IPS DF 19.7 (cell line): Measurements from ENCODE around the gene ITGA7.

Experiments used
- DNase-seq: peaks from one replicate; pipeline ENCODE4 v3.0.0-alpha.2; 2013; ENCODE audit warnings: low read depth, low spot score

The ITGA7 gene, protein sequence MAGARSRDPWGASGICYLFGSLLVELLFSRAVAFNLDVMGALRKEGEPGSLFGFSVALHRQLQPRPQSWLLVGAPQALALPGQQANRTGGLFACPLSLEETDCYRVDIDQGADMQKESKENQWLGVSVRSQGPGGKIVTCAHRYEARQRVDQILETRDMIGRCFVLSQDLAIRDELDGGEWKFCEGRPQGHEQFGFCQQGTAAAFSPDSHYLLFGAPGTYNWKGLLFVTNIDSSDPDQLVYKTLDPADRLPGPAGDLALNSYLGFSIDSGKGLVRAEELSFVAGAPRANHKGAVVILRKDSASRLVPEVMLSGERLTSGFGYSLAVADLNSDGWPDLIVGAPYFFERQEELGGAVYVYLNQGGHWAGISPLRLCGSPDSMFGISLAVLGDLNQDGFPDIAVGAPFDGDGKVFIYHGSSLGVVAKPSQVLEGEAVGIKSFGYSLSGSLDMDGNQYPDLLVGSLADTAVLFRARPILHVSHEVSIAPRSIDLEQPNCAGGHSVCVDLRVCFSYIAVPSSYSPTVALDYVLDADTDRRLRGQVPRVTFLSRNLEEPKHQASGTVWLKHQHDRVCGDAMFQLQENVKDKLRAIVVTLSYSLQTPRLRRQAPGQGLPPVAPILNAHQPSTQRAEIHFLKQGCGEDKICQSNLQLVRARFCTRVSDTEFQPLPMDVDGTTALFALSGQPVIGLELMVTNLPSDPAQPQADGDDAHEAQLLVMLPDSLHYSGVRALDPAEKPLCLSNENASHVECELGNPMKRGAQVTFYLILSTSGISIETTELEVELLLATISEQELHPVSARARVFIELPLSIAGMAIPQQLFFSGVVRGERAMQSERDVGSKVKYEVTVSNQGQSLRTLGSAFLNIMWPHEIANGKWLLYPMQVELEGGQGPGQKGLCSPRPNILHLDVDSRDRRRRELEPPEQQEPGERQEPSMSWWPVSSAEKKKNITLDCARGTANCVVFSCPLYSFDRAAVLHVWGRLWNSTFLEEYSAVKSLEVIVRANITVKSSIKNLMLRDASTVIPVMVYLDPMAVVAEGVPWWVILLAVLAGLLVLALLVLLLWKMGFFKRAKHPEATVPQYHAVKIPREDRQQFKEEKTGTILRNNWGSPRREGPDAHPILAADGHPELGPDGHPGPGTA

DNA sequence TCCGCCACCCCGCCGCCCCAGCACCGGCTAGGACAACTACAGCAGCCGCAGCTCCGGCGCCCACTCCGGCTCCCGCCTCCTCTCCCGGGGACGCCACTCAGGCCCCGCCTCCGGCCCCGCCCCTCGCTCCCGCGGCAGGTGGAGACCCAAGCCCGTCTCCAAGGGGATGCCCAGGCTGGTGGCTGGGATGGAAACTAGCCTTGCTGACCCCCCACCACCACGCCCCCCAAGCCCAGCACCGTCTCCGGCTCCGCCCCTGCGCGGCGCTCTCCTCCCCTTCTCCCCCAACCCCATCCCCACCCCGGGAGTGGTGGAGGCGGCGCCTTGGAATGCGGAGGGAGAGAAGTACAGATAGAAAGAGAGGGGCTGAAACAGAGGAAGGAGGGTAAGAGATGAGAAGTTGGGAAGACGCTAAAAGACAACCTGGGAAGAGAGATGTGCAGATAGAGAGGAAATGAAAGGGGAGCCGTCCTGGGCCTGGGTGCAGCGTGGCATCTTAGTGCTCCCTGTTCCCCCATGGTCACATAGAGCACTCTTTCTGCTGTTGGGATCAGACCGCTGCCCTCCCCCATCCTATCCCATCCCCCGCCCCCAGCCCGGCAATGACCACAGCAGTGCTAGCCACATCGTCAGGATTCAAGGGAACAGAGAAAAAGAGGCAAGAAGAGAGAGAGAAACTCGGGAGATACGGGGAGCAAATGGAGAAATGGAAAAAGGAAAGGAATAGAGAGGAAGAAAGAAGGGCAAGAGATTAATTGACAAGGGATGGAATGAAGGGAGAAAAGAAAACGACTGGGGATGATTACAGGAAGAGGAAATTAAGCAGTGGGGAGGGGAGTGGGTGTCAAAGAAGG, at the start of gene ITGA7:
TSS of gene ITGA7 (minus strand) at position 64 of the 854 bp plus-strand sequence. CDS start 222 bp downstream, outside the sequence.
- DNase-seq, result peak; percentile 73

DNA sequence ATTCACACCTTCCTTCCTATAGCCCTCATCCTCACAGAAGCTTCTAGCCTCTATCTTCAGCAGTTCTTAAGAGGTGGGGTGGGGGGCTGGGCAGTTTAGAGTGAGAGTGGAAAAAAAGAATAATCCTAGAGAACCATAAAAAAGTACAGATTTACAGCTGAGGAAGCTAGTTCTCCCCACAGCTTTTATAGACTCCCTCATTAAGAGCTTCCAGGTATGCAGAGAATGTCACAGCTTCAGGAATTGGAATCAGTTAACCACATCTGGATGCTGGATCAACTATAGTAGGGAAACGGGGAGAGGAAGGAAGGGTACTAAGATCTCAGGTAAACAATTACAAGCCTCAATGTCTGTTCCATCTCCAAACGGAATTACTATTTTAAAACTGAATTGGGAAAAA, 47.5 kb upstream of the ITGA7 start:
- DNase-seq, result no peak

DNA sequence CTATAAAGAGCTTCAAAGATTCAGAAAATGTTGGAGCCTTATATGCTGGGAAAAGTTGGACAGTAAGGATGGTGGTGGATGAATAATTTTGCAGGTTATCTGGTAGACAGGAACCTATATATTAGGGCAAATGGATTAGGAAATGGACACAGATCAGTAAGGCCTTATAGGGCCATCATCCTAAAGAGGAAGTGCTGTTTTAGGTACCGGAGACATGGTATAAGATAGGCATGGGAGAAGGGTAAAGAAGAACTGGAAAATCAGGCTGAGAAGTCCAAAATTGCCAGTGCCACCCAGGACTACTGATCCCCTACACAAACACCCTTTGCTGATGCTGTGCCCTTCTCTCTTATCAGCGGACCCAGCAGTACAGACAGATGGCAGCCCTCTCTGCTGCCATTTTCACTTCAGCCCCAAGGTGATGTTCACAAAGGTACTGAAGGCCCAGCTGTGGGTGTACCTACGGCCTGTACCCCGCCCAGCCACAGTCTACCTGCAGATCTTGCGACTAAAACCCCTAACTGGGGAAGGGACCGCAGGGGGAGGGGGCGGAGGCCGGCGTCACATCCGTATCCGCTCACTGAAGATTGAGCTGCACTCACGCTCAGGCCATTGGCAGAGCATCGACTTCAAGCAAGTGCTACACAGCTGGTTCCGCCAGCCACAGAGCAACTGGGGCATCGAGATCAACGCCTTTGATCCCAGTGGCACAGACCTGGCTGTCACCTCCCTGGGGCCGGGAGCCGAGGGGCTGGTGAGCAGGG, 40.7 kb upstream of the ITGA7 start:
- DNase-seq, result no peak

DNA sequence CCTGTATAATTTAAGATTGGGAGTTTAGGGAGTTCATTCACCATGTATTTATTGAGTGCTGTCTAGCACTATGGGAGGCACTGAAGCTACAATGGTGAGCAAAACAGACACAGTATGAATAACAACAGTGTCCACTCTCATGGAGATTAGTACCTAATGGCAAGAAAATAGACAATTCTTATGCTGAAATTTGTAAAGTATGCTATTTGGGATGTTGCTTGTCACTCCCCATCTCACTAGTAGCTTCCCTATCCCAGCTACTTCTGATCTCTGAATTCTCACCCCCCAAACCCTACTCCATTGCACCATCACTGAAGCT, 39.2 kb upstream of the ITGA7 start:
- DNase-seq, result no peak

DNA sequence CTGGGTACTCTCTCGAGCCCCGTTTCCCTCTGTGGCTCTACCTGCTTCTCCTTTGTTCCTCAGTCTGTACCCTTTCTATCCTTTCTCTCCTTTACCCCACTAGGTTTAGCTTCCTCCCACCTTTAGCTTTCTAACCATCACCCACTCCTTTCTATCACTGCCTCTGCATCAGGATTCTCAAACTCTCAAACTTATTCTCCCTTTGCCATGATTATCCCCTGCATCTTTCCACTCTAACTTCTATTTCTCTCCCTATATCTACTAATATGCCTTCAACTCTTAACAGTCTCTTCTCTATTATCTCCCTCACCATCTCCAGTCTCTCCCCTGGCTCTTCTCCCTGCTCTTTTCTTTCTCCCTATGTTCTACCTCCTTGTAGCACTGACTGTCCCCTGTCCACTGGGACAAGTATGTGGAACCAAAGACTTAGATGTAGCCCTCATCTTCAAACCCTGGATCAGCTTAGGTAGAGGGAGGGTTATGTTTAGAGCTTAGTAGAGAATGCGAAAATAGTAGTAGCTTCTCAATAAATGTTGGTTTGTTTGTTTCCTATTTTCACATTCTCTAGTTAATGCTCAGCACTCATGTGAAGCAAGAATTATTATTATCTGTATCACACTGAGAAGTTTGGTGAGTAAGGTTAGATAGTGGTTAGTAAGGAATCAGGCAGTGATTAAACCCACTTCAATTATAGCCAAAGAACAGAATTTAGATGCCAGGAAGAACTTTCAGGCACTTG, 38.6 kb upstream of the ITGA7 start:
- DNase-seq, result no peak

DNA sequence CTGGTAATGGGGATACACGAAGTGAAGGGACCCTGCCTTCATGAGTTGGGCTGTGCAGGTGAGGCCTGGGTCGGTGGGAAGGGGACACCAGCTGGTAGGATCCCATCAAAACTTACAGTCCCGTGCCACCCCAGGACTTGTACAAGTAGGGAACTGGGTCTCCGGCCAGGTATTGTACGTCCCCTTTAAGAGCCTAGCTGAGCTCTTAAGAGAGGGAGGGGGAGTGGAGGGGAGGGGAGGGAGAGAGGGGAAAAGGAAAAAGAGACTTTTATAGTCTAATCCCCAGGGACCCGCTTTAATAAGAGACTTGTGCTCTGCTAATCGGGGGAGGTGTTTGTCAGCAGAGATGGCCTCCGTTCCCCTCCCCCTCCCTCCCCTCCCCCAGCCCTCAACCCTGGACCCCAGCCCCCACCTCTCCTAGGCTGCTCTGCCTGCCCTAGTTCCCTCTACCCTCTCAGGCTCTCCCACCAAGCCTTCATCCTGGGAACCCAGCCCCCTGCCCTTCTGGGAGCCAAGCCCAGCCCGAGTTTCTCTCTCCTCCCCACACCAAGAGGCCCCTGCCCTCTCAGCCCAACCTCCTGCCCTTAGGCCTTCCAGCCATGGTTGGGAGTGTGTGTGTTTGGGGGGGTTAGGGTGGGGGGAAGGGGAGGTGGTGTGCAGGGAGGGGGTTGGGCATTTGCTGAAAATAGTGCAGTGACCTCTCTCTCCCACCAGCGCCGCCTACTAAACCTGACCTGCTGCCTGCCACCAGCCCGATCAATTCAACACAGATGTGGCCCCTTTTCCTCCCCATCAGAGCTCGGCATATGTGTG, 37.9 kb upstream of the ITGA7 start:
- no peak for DNase-seq

DNA sequence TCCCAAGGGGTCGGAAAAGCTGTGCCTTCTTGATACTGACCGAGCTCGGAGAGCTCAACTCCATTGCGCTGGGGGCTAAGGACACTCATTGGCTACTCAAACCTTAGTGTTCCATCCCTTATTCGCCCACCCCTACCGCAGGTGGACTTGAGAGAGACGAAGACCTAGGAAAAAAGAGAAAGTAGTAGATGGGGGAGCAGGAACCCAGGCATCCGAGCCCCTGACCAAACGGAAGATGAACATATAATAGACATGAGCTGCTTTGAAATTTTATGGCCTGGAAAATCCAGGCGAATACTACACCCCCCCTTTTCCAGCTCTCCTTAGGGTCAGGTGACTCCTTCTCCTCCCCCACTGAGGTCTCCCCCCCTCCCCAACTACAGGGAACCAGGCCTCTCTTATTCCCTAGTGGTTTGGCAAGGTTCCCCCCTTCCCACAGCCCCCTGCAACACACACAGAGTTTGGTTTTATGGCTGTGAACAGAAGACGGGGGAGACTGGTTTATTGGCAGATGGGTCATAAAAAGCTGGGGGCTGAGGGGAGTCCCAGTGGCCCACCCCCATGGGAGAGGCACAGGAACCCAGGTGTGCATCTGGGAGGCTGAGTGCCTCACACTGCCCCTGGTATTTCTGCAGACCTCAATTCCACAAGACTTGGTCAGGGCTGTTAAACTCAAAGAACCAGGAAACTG, 36.8 kb upstream of the ITGA7 start:
- DNase-seq, result no peak

DNA sequence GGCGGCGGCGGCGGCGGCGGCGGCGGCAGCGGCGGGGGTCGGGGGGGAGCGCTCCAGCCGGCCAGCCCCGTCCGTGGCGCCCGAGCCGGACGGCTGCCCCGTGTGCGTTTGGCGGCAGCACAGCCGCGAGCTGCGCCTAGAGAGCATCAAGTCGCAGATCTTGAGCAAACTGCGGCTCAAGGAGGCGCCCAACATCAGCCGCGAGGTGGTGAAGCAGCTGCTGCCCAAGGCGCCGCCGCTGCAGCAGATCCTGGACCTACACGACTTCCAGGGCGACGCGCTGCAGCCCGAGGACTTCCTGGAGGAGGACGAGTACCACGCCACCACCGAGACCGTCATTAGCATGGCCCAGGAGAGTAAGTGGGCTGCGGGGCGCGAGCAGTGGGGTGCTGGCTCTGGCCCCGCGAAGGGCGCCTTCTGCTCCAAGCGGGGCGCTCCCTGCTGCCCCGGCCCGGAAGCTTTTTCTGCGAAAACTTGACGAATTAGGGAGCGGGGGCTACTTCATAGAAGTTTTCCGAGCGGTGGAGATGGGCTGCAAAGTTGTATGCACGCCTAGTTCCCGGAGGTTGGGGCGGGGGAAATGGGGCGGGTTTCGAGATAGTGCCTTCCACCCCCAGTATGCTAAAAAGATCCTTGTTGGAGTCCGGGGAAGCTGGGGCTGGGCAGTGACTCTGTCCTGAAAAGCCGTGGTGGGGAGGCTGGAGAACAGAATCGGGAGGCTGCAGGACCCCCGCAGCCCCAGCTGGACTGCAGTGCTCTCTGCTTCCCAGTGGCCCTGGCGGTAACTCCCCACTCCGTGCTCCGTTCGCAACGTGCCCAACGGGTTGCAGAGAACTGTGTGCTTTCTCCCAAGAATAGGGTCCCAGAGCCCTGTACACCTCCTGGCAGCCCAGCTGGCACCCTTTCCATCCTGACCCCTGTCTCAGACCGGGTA, 36.0 kb upstream of the ITGA7 start:
- DNase-seq, result no peak

DNA sequence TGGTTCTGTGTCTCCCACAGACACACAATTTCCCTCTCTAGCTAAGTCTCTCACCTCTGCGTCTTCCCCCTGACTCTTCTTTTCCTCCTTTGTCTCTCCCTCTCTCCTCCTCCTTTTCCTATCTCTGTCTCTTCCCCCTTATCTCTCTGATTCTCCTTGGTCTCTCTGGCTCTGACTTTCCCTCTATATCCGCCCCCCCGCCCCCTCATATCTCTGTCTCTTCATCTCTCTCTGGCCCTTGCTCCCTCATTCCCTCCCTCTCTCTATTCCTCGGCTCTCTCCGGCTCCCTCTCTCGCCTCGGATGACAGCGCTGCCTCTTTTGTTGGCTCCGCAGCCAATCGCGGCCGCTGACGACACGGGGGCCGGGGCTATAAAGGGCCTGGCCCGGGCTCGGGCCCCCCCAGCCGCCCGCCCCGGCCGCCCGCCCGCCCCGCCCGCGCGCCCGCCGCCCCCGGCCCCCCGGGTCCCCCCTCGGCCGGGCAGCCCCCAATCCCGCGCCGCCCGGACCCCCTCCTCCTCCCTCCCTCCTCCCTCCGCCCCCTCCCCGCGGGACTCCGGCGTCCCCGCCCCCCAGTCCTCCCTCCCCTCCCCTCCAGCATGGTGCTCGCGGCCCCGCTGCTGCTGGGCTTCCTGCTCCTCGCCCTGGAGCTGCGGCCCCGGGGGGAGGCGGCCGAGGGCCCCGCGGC, 35.2 kb upstream of the ITGA7 start, which contains the start of gene GDF11:
TSS of gene GDF11 (plus strand) at position 404 of the 687 bp plus-strand sequence. CDS start at position 599, 195 bp downstream.
- DNase-seq, result no peak

DNA sequence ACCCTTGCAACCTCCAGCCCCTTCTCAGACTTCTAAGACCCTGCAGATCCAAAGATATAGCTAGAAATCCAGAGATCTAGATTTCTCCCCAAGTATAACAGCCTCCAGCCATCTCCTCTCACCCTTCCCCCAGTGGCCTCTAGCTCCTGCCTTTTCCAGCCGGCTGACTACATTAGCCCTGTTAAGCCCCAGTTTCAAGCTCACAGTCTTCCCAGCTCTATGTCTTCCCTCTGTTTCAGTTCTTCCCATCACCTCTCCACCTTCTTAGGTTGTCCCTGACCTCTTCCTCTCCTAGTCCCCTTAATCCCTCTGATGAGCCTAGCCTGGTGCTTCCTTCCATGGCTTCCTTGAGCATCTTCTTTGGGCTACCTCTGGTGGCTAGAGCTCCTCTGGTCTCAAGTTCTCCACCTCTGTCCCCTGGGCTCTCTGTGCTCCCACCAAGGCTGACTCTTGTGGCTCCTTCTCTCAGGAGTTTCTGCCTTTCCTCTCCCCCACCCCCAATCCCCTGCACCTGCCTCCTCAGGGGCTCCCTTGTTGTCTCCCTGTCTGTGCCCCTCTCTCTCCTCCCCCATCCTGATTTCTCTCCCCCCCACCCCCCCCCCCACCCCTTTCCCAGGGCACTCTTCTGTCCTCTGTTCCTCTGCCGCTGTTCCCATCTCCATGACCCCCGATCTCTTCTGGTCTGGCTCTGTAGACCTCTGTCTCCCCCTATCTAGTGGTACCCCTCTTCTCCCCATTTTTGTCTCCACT, 34.4 kb upstream of the ITGA7 start:
- no peak for DNase-seq

DNA sequence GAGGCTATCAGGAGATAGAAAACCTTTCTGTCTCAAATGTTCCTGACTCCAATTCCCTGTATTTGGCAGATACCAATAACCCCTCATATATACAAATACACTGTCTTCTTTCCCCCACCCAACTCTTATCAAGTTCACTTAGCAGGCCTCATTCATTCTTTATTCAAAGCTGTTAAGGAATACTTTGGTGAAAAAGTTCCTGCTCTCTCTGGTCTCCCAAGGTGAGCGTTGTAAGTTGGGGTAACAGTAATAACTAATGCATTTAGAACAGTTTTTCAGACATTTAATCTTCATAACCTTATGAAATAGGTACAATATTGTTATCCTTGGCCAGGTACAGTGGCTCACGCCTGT, 31.3 kb upstream of the ITGA7 start:
- DNase-seq, result no peak

DNA sequence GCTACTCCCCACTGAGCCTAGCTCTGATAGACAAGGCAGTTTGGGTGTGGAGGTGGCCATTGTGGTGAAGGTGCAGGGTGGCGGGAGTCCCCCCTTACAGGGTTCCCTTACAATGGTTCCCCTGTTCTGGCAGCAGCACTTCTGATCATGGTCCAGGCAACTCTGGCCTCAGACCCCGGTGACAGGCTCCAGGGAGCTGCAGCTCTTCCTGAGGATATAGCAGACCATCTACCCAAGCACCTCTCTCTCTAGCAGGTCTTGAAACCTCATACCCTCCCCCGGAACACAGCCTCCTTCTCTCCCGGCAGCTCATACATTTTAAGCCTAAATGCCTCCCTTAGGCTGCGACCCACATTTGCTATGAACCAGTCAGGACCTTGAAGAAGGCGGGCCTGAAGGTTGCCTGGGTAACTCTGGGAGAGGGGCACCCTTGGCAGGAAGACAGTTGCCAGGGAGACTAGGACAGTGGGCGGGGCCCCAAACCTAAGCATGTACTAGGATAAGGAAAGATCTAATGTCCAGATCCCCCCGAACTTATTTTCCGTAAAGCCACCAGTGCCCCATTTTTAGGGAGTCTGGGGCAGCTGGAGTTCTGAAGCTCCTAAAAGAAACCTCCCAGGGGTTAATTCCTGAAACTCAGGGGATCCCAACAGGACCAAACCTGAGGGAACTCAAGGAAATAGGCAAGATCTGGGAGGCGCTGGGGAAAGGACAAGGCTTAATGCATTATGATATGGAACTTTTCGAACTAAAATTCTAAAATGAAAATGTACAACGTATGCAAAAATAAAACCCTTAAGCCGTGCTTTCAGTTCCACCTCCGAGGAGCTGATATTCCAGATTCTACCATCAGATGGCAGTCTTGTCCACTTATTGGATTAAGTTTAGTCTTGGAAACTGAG, 30.7 kb upstream of the ITGA7 start:
- peak; percentile 95 for DNase-seq

DNA sequence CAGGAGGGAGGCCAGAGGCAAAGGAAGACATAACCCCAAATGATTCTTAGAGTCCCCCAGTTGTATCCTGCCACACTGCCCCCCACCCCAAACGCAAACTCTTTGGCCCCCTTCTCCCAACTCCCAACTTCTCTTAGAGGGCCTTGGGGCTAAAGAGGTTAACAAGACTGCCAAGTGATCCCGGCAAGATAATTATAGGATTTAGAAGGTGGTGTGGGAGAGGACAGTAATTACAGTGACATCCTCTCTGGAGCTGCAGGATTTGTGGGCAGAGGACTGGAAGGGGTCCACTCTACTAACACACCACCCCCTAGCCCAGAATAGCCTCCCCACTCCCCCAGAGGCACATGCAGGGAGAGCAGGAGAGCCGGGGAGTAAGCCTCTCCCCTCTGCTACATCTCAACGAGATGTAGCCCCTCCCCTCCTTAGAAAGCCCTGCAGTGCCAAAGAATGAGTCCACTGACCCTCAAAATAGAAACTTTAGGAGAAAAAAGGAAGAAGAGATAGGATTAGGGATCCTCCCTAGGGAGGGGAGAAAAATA, 29.9 kb upstream of the ITGA7 start:
- no peak for DNase-seq

DNA sequence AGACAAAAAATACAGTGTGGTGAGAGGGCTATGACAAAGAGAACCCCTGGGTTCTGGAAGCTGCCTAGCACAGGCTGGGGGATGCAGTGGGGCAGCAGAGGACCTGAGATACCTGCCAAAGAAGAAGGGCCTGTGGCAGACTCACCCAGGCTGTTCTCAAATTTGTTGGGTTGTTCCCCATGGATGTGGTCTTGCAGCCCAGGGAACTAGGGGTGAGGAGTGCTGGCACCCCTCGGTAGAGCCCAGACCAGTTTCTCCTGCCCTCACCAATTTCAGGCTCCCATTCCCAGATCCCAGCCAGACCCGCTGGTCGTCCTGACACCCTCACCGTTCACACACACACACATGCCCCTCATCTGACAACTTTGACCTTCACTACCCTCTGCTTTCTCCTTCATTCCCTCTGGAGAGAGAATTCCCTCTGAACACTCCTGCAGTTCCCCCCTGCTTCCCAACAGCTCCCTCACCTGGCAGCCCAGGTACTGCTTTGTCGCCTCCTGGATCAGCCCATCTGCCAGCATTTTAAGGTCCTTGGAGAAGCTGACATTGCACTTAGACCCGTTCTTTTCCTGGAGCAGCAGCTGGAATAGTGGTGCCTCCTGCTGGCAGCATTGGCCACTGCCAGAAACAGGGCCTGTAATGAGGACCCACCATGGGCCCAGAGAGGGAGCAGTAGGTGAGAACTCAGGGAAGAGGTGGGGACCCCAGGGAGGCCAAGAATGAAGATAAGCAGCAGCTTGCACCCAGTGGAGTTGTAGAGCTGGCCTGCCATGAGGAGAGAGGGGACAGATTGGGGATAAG, 29.3 kb upstream of the ITGA7 start:
- DNase-seq, result peak; percentile 92
